Sigmoid colon (tissue), 7 donors: ENCODE results near the gene INPP1. TPM values are rescaled to one million over a fixed set of nuclear protein-coding genes. Genes with fewer than 3 reads are reported as not detected.

Source experiments
- DNase-seq: peaks from one replicate; pipeline ENCODE4 v3.0.0-alpha.2; 2019
- H3K27ac ChIP-seq, 4 donors: fragments of 200-600 bp; sonication (generic); one replicate each; pipeline ENCODE4 v1.5.1; 2016 to 2019; ENCODE audit warnings: mild to moderate bottlenecking in 1 of 4
- H3K27me3 ChIP-seq, 3 donors: fragments of 200-600 bp; sonication (generic); one replicate each; pipeline ENCODE4 v1.5.1; 2019; ENCODE audit warnings: mild to moderate bottlenecking in 1 of 3
- H3K36me3 ChIP-seq, 4 donors: fragments of 200-600 bp; sonication (generic); one replicate each; pipeline ENCODE4 v1.5.1; 2016 to 2019
- H3K4me1 ChIP-seq, 4 donors: fragments of 200-600 bp; sonication (generic); one replicate each; pipeline ENCODE4 v1.5.1; 2017 to 2019
- H3K4me3 ChIP-seq, 4 donors: fragments of 200-600 bp; sonication (generic); one replicate each; pipeline ENCODE4 v1.5.1; 2017 to 2019; ENCODE audit warnings: mild to moderate bottlenecking in 2 of 4, moderate library complexity in 1 of 4
- H3K9me3 ChIP-seq, 4 donors: fragments of 200-600 bp in 3 of 4; sonication (generic) in 3 of 4; one replicate each; pipeline versions ENCODE4 v1.5.1 to v1.6.1; 2013 to 2019
- CTCF ChIP-seq, 4 experiments: fragments of 450-650 bp in 3 of 4; fragments of 200-600 bp in 1 of 4; IDR thresholded peaks; one replicate each; pipeline ENCODE4 v1.5.1; 2016 to 2019; ENCODE audit warnings: antibody characterized with exemption in 4 of 4, mild to moderate bottlenecking in 3 of 4, moderate library complexity in 2 of 4
- EP300 ChIP-seq, 4 donors: sonication (generic); formaldehyde crosslinking; IDR thresholded peaks; one replicate each; pipeline ENCODE4 v1.6.1; 2017; ENCODE audit warnings: antibody characterized with exemption in 4 of 4
- POLR2A ChIP-seq, 2 donors: fragments of 450-650 bp; IDR thresholded peaks; one replicate each; pipeline ENCODE4 v1.6.1; 2016; ENCODE audit warnings: antibody characterized with exemption in 2 of 2, mild to moderate bottlenecking in 2 of 2, moderate library complexity in 2 of 2
- POLR2AphosphoS5 ChIP-seq, 4 donors: sonication (generic); formaldehyde crosslinking; IDR thresholded peaks; one replicate each; pipeline ENCODE4 v1.6.1; 2017; ENCODE audit warnings: antibody characterized with exemption in 4 of 4
- WGBS, 2 donors: extraction: QIAGEN DNeasy Blood & Tissue Kit; methylation state at CpG; one replicate each; pipeline ENCODE4 v1.1.7; 2013; 5-methylcytosine and 5-hydroxymethylcytosine counted together
- intact Hi-C: fragments of 100-400 bp; cut with DNase I; formaldehyde crosslinking; loops from one replicate; pipeline ENCODE4 v1.15.1; 2023
- polyA plus RNA-seq, 3 donors: library from polyadenylated mRNA; stranded (reverse); fragments of 200-250 nt; gene quantifications; one replicate each; pipeline ENCODE4 v1.2.3, GENCODE V29; 2013
- total RNA-seq, 4 donors: library from RNA; depleted of rRNA; stranded (reverse); fragments of >200 nt; gene quantifications; one replicate each; pipeline ENCODE4 v1.1.0, GENCODE V29; 2016
- donor health status: healthy with polysubstance abuse.
- donor health status: Bipolar disorder and iron deficiency.
- donor health status: healthy.

The INPP1 gene
- total and polyA plus RNA-seq, 7 donors = 12.5 to 46.2 (median 19.9) TPM

GRCh38 chr2:190361572-190361971 lies 18.2 kb downstream of the INPP1 start:
- H3K4me1 ChIP-seq = peaks cover 0 to 42% (median 37%) of the 10 kb centered on the region in 4 donors
- no peak for DNase-seq

GRCh38 chr2:190362894-190363293 lies 19.5 kb downstream of the INPP1 start:
- peaks cover 0 to 36% (median 9%) of the 10 kb centered on the region in 4 donors for H3K36me3 ChIP-seq
- WGBS, 2 donors = 96 to 100% methylated on average over 1 of the region's 1 CpG
- no peak overlapping the region for H3K27ac ChIP-seq

More at GRCh38 chr2:190361572-190361971, 18.2 kb downstream of the INPP1 start:
- peaks cover 0 to 26% (median 2%) of the 10 kb centered on the region in 4 donors for H3K36me3 ChIP-seq
- H3K27me3 ChIP-seq = no peaks in the 10 kb centered on the region
- no peaks in the 10 kb centered on the region for H3K9me3 ChIP-seq
- TF ChIP-seq EP300 (IDR thresholded peaks at IDR 0.05) (no peak), CTCF (IDR thresholded peaks at IDR 0.05) (no peak), POLR2AphosphoS5 (IDR thresholded peaks at IDR 0.05) (no peak), POLR2A (IDR thresholded peaks at IDR 0.05) (no peak)
- WGBS, 2 donors = 45 to 98% methylated on average over 2 of the region's 2 CpGs
- intact Hi-C loops = no loop called here
- H3K4me3 ChIP-seq = no peak overlapping the region
- H3K27ac ChIP-seq = no peak overlapping the region

GRCh38 chr2:190365499-190366204 lies 22.3 kb downstream of the INPP1 start:
- Histone ChIP-seq H3K4me1 (peaks cover 0 to 6% (median 2%) of the 10 kb centered on the region in 4 donors), H3K4me3 (no peak overlapping the region), H3K36me3 (peaks cover 0 to 64% (median 17%) of the 10 kb centered on the region in 4 donors), H3K9me3 (no peaks in the 10 kb centered on the region), H3K27ac (no peak overlapping the region), H3K27me3 (no peaks in the 10 kb centered on the region)
- TF ChIP-seq EP300 (IDR thresholded peaks at IDR 0.05) (no peak), CTCF (IDR thresholded peaks at IDR 0.05) (no peak), POLR2A (IDR thresholded peaks at IDR 0.05) (no peak), POLR2AphosphoS5 (IDR thresholded peaks at IDR 0.05) (no peak)
- WGBS, 2 donors = 87 to 98% methylated on average over 19 of the region's 19 CpGs
- DNase-seq = no peak
- intact Hi-C loops = no loop called here

More at GRCh38 chr2:190362894-190363293, 19.5 kb downstream of the INPP1 start:
- Histone ChIP-seq H3K27me3 (no peaks in the 10 kb centered on the region), H3K4me3 (no peak overlapping the region), H3K9me3 (no peaks in the 10 kb centered on the region), H3K4me1 (peaks cover 0 to 32% (median 27%) of the 10 kb centered on the region in 4 donors)
- no peak for TF ChIP-seq POLR2AphosphoS5 (IDR thresholded peaks at IDR 0.05)
- TF ChIP-seq POLR2A (IDR thresholded peaks at IDR 0.05) = no peak
- TF ChIP-seq EP300 (IDR thresholded peaks at IDR 0.05) = no peak
- TF ChIP-seq CTCF (IDR thresholded peaks at IDR 0.05) = no peak
- DNase-seq = no peak
- intact Hi-C loops = no loop called here

GRCh38 chr2:190366248-190366753 lies 22.9 kb downstream of the INPP1 start:
- Histone ChIP-seq H3K27me3 (no peaks in the 10 kb centered on the region), H3K36me3 (peaks cover 0 to 69% (median 20%) of the 10 kb centered on the region in 4 donors), H3K4me1 (no peaks in the 10 kb centered on the region), H3K27ac (no peak overlapping the region), H3K4me3 (no peak overlapping the region), H3K9me3 (no peaks in the 10 kb centered on the region)
- intact Hi-C loops = no loop called here
- TF ChIP-seq POLR2AphosphoS5 (IDR thresholded peaks at IDR 0.05) (no peak), EP300 (IDR thresholded peaks at IDR 0.05) (no peak), POLR2A (IDR thresholded peaks at IDR 0.05) (no peak), CTCF (IDR thresholded peaks at IDR 0.05) (no peak)
- DNase-seq = no peak
- WGBS, 2 donors = 87 to 96% methylated on average over 11 of the region's 11 CpGs
